Endothelial cell of umbilical vein (primary cell): Measurements from ENCODE around the gene SPAG8. TPM values are rescaled to one million over a fixed set of nuclear protein-coding genes. Genes with fewer than 3 reads are reported as not detected.

Experiments used
- BruUV-seq: library from RNA; stranded (reverse); fragments of 400-500 nt; replicated peaks from 2 replicates; lab custom pipeline; 2021; lab: Mats Ljungman, UMichigan
- CTCF ChIA-PET: fragments of 300-600, 350-600 bp; sonication (Branson Sonifier 250); formaldehyde crosslinking; loops from one replicate; lab custom pipeline; 2021; ENCODE audit warnings: antibody characterized with exemption, inconsistent platforms; lab: Charles Lee
- POLR2A ChIA-PET: fragments of 300-600, 350-600 bp; sonication (Branson Sonifier 250); formaldehyde crosslinking; loops from one replicate; lab custom pipeline; 2021; ENCODE audit warnings: antibody characterized with exemption, inconsistent platforms; lab: Charles Lee
- DNase-seq: peaks from one replicate; pipeline ENCODE4 v3.0.0-alpha.2; 2011; ENCODE audit warnings: low read depth, low spot score
- FAIRE-seq: peaks from 2 replicates; lab custom pipeline; 2011; peaks lifted over from hg19 to GRCh38; lab: Jason Lieb, UNC
- H2AFZ ChIP-seq: 2 replicates; pipeline ENCODE4 v1.6.0; 2012; ENCODE audit warnings: low read depth, low read length, control low read depth, inconsistent platforms
- H3K27ac ChIP-seq: 2 replicates; pipeline ENCODE4 v1.5.1; 2011; ENCODE audit warnings: low read depth, mild to moderate bottlenecking, control low read depth, low read length, moderate library complexity; ENCODE audit not compliant: insufficient read depth
- H3K27me3 ChIP-seq, 2 experiments: 2 replicates each; pipeline versions ENCODE4 v1.6.0 to v1.6.1; 2011; ENCODE audit warnings: low read length in 2 of 2, mixed read lengths in 1 of 2; ENCODE audit not compliant: control insufficient read depth in 2 of 2, insufficient read depth in 2 of 2
- H3K36me3 ChIP-seq, 2 experiments: 2 replicates in 1 of 2; 3 replicates in 1 of 2; pipeline ENCODE4 v1.5.1; 2011; ENCODE audit warnings: low read length in 2 of 2, mild to moderate bottlenecking in 1 of 2, moderate library complexity in 1 of 2; ENCODE audit not compliant: control insufficient read depth in 2 of 2, insufficient read depth in 2 of 2; ENCODE audit errors: extremely low read depth in 1 of 2
- H3K4me1 ChIP-seq: 3 replicates; pipeline ENCODE4 v1.5.1; 2011; ENCODE audit warnings: mild to moderate bottlenecking, low read length; ENCODE audit not compliant: control insufficient read depth, insufficient read depth; ENCODE audit errors: extremely low read depth
- H3K4me2 ChIP-seq: 2 replicates; pipeline ENCODE4 v1.6.1; 2011; ENCODE audit warnings: low read length, control low read depth, mixed read lengths; ENCODE audit not compliant: insufficient read depth
- H3K4me3 ChIP-seq, 3 experiments: fragments of 200-600 bp in 1 of 3; sonication (generic), shearing (Covaris generic) in 1 of 3; replicated peaks in 1 of 3; 2 replicates each; pipeline ENCODE4 v1.5.1; 2011 to 2016; ENCODE audit warnings: control low read depth in 3 of 3, low read length in 3 of 3, mild to moderate bottlenecking in 2 of 3, inconsistent platforms in 1 of 3, low read depth in 1 of 3, moderate library complexity in 1 of 3; ENCODE audit not compliant: insufficient read depth in 1 of 3
- H3K79me2 ChIP-seq: 2 replicates; pipeline ENCODE4 v1.6.0; 2012; ENCODE audit warnings: low read length, inconsistent platforms; ENCODE audit not compliant: control insufficient read depth, insufficient read depth
- H3K9ac ChIP-seq: replicated peaks from 2 replicates; pipeline ENCODE3; 2011; ENCODE audit warnings: low read length, control low read depth; ENCODE audit not compliant: insufficient read depth; ENCODE audit errors: extremely low read depth
- H3K9me1 ChIP-seq: replicated peaks from 3 replicates; pipeline ENCODE4 v1.6.0; 2011; ENCODE audit warnings: mild to moderate bottlenecking, low read length; ENCODE audit not compliant: control insufficient read depth, insufficient read depth; ENCODE audit errors: extremely low read depth
- H3K9me3 ChIP-seq: replicated peaks from 2 replicates; pipeline ENCODE4 v1.5.1; 2012; ENCODE audit warnings: low read length, inconsistent platforms; ENCODE audit not compliant: control insufficient read depth, insufficient read depth
- H4K20me1 ChIP-seq: replicated peaks from 2 replicates; pipeline ENCODE3; 2011; ENCODE audit warnings: mild to moderate bottlenecking, low read length; ENCODE audit not compliant: control insufficient read depth, insufficient read depth; ENCODE audit errors: extremely low read depth
- CTCF ChIP-seq, 2 donors: IDR thresholded peaks; 1 replicate in 1 of 2; 2 replicates in 1 of 2; pipeline ENCODE4 v1.5.1; 2011; ENCODE audit warnings: low read length in 2 of 2, mild to moderate bottlenecking in 2 of 2, moderate library complexity in 2 of 2, control low read depth in 1 of 2, inconsistent platforms in 1 of 2, low read depth in 1 of 2; ENCODE audit not compliant: insufficient read depth in 1 of 2; ENCODE audit errors: extremely low read depth in 1 of 2
- EZH2 ChIP-seq: IDR thresholded peaks from 2 replicates; pipeline ENCODE4 v1.6.1; 2012; ENCODE audit warnings: borderline replicate concordance, low read depth, mild to moderate bottlenecking, moderate library complexity, low read length, inconsistent platforms; ENCODE audit not compliant: severe bottlenecking
- FOS ChIP-seq: IDR thresholded peaks from 2 replicates; pipeline ENCODE4 v1.6.1; 2011; ENCODE audit warnings: mild to moderate bottlenecking, low read length, moderate library complexity, borderline replicate concordance; ENCODE audit not compliant: insufficient read depth
- GATA2 ChIP-seq: IDR thresholded peaks from 2 replicates; pipeline ENCODE4 v1.7.0; 2011; ENCODE audit warnings: low read depth, mild to moderate bottlenecking, moderate library complexity, mixed read lengths, low read length; ENCODE audit not compliant: insufficient read length, insufficient read depth
- JUN ChIP-seq: IDR thresholded peaks from 2 replicates; pipeline ENCODE4 v1.6.1; 2011; ENCODE audit warnings: borderline replicate concordance, low read depth; ENCODE audit not compliant: insufficient read length, insufficient read depth
- MYC ChIP-seq: IDR thresholded peaks from one replicate; pipeline ENCODE4 v1.6.1; 2011; ENCODE audit warnings: mild to moderate bottlenecking, low read depth, low read length
- POLR2A ChIP-seq: IDR thresholded peaks from 2 replicates; pipeline ENCODE4 v1.6.1; 2012; ENCODE audit warnings: low read depth, mild to moderate bottlenecking, control low read depth, low read length
- POLR2AphosphoS5 ChIP-seq: IDR thresholded peaks from 2 replicates; pipeline ENCODE4 v1.6.1; 2012; ENCODE audit warnings: low read depth, mild to moderate bottlenecking, control low read depth, low read length, moderate library complexity; ENCODE audit not compliant: insufficient read depth
- dilution Hi-C: fragments of 300-500 bp; cut with MboI; formaldehyde crosslinking; loops from one replicate; pipeline ENCODE4 v1.15.0; 2019; ENCODE audit warnings: low sequenced_read_pairs; ENCODE audit not compliant: extremely low pct_ligation_motif_present
- intact Hi-C: fragments of 100-400 bp; cut with micrococcal nuclease; formaldehyde crosslinking; loops from one replicate; pipeline ENCODE4 v1.10.0; 2022
- polyA plus RNA-seq, 4 experiments: library from polyadenylated mRNA; depleted of rRNA in 3 of 4; stranded (reverse) in 3 of 4; unstranded in 1 of 4; fragments of >200 nt; gene quantifications; 2 replicates each; pipeline versions ENCODE4 v1.2.1 to v1.2.3, GENCODE V29; 2011 to 2012; ENCODE audit warnings: missing spikeins in 1 of 4
- total RNA-seq: library from RNA; stranded (reverse); gene quantifications from 2 replicates; pipeline ENCODE4 v1.2.3, GENCODE V29; 2021
- TF ChIP-seq, protein P1 (sequence below): IDR thresholded peaks from 2 replicates; pipeline ENCODE4 v1.6.1; 2011; ENCODE audit not compliant: insufficient read depth, insufficient read length

SPAG8 gene
- total and polyA plus RNA-seq, 2 donors (not counting 3 experiments of a cell fraction or from before 2014, with no cell fraction given): 0.21 to 0.69 TPM

GRCh38 chr9:35845824-35846771 lies 34.0 kb upstream of the SPAG8 start:
- CTCF ChIA-PET: interaction anchor here (0.9 to 2.3 kb wide), 8 partner anchors 11 to 56 kb away, joined by 3 to 17 read pairs (median 5); partner anchors contain the start of genes FAM221B and TMEM8B
- Histone ChIP-seq H3K9me1 (no peaks in the 10 kb centered on the region), H3K4me3 (no peak overlapping the region), H3K9ac (no peak overlapping the region), H3K27me3 (peaks cover under 1 to 4% of the 10 kb centered on the region in 2 experiments), H3K9me3 (no peaks in the 10 kb centered on the region), H3K27ac (no peak overlapping the region), H2AFZ (no peak overlapping the region), H4K20me1 (no peaks in the 10 kb centered on the region), H3K36me3 (no peaks in the 10 kb centered on the region), H3K79me2 (no peaks in the 10 kb centered on the region), H3K4me1 (peaks cover 16% of the 10 kb centered on the region), H3K4me2 (no peak overlapping the region)
- no TSS peak for BruUV-seq
- intact Hi-C loops: loop anchor here (1.0 kb wide), 1 partner anchor 31 kb away; the partner anchor contains the start of gene HINT2
- FAIRE-seq (no peak), DNase-seq (no peak)
- POLR2A ChIA-PET: no interaction called here
- dilution Hi-C loops: no loop called here
- TF ChIP-seq, protein P1, sequence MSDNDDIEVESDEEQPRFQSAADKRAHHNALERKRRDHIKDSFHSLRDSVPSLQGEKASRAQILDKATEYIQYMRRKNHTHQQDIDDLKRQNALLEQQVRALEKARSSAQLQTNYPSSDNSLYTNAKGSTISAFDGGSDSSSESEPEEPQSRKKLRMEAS: no peak
- TF ChIP-seq GATA2: no peak
- no peak for TF ChIP-seq JUN
- TF ChIP-seq EZH2: no peak
- TF ChIP-seq FOS: no peak
- TF ChIP-seq MYC: no peak
- no peak for TF ChIP-seq POLR2A
- TF ChIP-seq CTCF (IDR thresholded peaks at IDR 0.05; ENCODE audit: extremely low read depth in 1 of 2, insufficient read depth in 1 of 2, low read depth in 1 of 2, low read length in 2 of 2): no peak
- TF ChIP-seq POLR2AphosphoS5: no peak
